ENCODE results near the gene PIP4K2A.
A peak's percentile ranks its signal among the peaks of the same experiment; 100 is the strongest.
"Not testable (repeated sequence)": the region's sequence is repeated elsewhere in the genome, so short reads cannot be mapped to it uniquely, and the experiment has no call there.

The PIP4K2A gene

GRCh38 chr10:22554461-22555182, 159.8 kb downstream of the PIP4K2A start:
- peak; percentile 73 for DNase-seq (ENCODE audit: low spot score)

- DNase-seq (ENCODE audit: low spot score), result no peak
Measured at GRCh38 chr10:22553452-22553995, 160.9 kb downstream of the PIP4K2A start.

GRCh38 chr10:22552888-22553378, 161.4 kb downstream of the PIP4K2A start:
- no peak for DNase-seq (ENCODE audit: low spot score)

- DNase-seq (ENCODE audit: low spot score), result no peak
Measured at GRCh38 chr10:22551681-22552365, 162.6 kb downstream of the PIP4K2A start.

GRCh38 chr10:22550732-22551131, 163.6 kb downstream of the PIP4K2A start:
- peak; percentile 71 for DNase-seq (ENCODE audit: low spot score)

GRCh38 chr10:22548344-22548743, 166.0 kb downstream of the PIP4K2A start:
- no peak for DNase-seq (ENCODE audit: low spot score)

GRCh38 chr10:22545643-22546042, 168.7 kb downstream of the PIP4K2A start:
- no peak for DNase-seq (ENCODE audit: low spot score)

- no peak for DNase-seq (ENCODE audit: low spot score)
Measured at GRCh38 chr10:22544325-22545068, 169.9 kb downstream of the PIP4K2A start.

- no peak for DNase-seq (ENCODE audit: low spot score)
Measured at GRCh38 chr10:22542773-22543172, 171.6 kb downstream of the PIP4K2A start.

- DNase-seq (ENCODE audit: low spot score), result no peak
Measured at GRCh38 chr10:22541900-22542299, 172.5 kb downstream of the PIP4K2A start.

GRCh38 chr10:22539579-22540298, 174.6 kb downstream of the PIP4K2A start:
- DNase-seq (ENCODE audit: low spot score), result no peak

GRCh38 chr10:22537810-22538209, 176.6 kb downstream of the PIP4K2A start:
- DNase-seq (ENCODE audit: low spot score), result no peak

GRCh38 chr10:22536620-22537019, 177.8 kb downstream of the PIP4K2A start:
- no peak for DNase-seq (ENCODE audit: low spot score)

GRCh38 chr10:22534849-22535604, 179.4 kb downstream of the PIP4K2A start:
- no peak for DNase-seq (ENCODE audit: low spot score)

GRCh38 chr10:22531441-22531840, 182.9 kb downstream of the PIP4K2A start:
- DNase-seq (ENCODE audit: low spot score), result no peak

GRCh38 chr10:22531008-22531407, 183.4 kb downstream of the PIP4K2A start:
- no peak for DNase-seq (ENCODE audit: low spot score)

- DNase-seq (ENCODE audit: low spot score), result no peak
Measured at GRCh38 chr10:22527520-22527919, 186.9 kb downstream of the PIP4K2A start.

- not testable (repeated sequence) for DNase-seq (ENCODE audit: low spot score)
Measured at GRCh38 chr10:22524333-22524732, 190.0 kb downstream of the PIP4K2A start.

- DNase-seq (ENCODE audit: low spot score), result not testable (repeated sequence)
Measured at GRCh38 chr10:22520645-22521044, 193.7 kb downstream of the PIP4K2A start.

- DNase-seq (ENCODE audit: low spot score), result no peak
Measured at GRCh38 chr10:22518167-22518724, 196.1 kb downstream of the PIP4K2A start.

GRCh38 chr10:22515009-22515408, 199.4 kb downstream of the PIP4K2A start:
- DNase-seq (ENCODE audit: low spot score), result no peak

All from ecto neural progenitor cell (in vitro differentiated cells).